HG02870 (cell line): ENCODE measurements around the gene OR5AP2.
A peak's percentile ranks its signal among the peaks of the same experiment; 100 is the strongest.
"Not testable (repeated sequence)": the region's sequence is repeated elsewhere in the genome, so short reads cannot be mapped to it uniquely, and the experiment has no call there.

Experiments
- ATAC-seq: cut with Tn5 transposase; IDR thresholded peaks from one replicate; pipeline ENCODE4 v1.9.1; 2021; ENCODE audit warnings: mild to moderate bottlenecking, moderate library complexity; ENCODE audit not compliant: unreplicated experiment

Gene OR5AP2

GRCh38 chr11:56642339-56642738 is at the start of gene OR5AP2:
OR5AP2 (minus strand) TSS chr11:56642439; CDS start chr11:56642439, 0 bp downstream.
- no peak for ATAC-seq

- not testable (repeated sequence) for ATAC-seq
Observed at GRCh38 chr11:56691179-56691578, 48.9 kb upstream of the OR5AP2 start.

DNA sequence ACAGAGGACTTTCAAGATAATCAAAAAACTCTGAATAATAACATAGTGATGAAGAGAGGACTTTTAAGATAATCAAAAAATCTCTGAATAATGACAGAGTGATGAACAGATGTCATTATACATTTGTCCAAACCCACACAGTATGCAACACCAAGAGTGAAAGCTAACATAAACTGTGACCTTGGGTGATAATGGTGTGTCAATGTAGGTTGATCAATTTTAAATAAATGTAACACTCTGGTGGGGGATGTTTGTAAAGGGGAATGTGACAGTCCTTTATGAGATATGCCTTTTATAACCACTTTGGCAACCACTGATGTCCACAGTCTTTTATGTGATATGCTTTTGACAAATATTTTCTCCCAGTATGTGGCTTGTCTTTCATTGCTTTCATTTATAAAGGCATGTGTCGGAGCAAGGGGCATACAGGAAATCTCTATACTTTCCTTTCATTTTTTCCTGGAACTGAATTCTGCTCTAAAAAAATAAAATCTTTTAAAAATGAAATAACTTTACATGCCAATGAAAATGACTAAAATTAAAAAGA is 46.4 kb upstream of the OR5AP2 start:
- ATAC-seq: no peak

DNA sequence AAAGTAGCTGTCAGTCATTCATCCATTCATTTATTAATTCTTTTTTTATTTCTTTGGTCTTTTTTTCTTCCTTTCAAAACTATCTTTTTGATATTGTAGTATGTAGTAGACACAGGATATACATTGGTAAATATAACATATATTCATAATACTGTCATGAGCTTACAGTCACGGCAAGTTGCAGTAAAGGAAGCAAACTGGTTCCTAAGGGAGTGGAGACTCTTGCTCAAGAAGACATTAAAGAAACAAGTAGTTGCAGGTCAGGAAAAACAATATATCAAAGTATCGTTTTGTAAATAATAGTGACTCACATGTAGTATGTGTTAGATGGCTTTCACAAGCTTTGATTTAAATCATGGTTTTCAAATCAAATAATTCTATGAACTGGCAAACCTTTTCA is 28.7 kb upstream of the OR5AP2 start:
- ATAC-seq: no peak

GRCh38 chr11:56663386-56663785 is 21.1 kb upstream of the OR5AP2 start, which contains the start of gene OR5AR1:
OR5AR1 (plus strand) TSS chr11:56663686; CDS start chr11:56663686, 0 bp downstream.
- ATAC-seq: no peak

- ATAC-seq: no peak
Observed at GRCh38 chr11:56659755-56660154, 17.5 kb upstream of the OR5AP2 start.

DNA sequence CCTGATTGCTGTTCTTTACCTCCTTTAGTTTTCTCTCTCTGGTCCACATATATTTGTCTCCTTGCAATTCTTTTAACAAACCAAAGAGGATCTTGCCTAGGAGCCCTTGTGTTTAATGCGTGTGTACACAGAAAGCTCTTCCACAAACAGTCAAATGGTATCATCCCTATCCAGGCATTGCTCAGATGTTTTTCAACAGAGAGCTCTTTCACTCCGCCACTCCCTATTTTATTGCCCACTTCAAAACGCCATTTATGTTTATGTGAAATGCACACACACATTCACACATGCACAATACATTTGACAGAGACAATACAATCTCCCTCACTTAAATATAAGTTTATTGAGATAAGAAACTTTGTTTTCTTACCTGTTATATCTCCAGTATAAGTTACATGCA is 4.7 kb downstream of the OR5AP2 start:
- ATAC-seq: no peak

DNA sequence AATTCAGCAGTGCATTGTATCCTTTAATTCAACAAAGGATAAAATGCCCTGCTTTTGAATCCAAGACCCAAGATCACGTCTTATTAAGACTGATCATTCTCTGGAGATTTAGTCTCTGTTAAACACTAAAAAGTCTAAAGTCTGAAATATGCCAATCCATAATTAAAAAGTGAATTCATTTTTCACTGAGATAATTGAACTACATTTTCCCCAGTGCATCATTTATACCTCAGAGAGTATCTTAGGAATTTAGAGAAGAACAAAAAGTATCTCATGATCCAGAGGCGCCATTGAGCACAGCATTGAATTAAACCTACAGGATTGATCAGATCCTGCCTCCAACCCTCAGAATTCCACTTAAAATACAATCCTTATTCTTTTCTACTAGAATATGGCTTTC is 5.4 kb downstream of the OR5AP2 start:
- no peak for ATAC-seq

GRCh38 chr11:56632329-56632728 is 9.9 kb downstream of the OR5AP2 start:
- no peak for ATAC-seq

- ATAC-seq: no peak
Observed at GRCh38 chr11:56625946-56626345, 16.3 kb downstream of the OR5AP2 start.

- ATAC-seq: peak; percentile 81
Observed at GRCh38 chr11:56624661-56625110, 17.6 kb downstream of the OR5AP2 start.

DNA sequence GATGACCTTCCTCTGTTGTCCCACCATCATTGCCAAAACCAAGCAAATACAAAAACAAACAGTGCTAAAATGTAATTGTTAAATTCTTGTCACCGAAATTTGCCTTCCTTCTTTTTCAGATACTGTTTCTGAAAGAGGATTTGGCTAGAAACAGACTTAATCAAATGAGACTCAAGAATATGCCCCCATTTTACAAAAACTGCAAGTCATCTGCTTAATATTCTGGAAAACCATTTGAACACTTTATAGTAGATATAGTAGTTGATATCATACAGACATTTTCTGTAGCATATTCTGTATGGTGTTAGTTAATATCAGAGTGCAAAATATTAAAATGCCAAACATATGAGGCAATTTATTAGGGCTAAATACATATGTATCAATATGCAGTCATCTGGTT is 31.1 kb downstream of the OR5AP2 start:
- no peak for ATAC-seq

DNA sequence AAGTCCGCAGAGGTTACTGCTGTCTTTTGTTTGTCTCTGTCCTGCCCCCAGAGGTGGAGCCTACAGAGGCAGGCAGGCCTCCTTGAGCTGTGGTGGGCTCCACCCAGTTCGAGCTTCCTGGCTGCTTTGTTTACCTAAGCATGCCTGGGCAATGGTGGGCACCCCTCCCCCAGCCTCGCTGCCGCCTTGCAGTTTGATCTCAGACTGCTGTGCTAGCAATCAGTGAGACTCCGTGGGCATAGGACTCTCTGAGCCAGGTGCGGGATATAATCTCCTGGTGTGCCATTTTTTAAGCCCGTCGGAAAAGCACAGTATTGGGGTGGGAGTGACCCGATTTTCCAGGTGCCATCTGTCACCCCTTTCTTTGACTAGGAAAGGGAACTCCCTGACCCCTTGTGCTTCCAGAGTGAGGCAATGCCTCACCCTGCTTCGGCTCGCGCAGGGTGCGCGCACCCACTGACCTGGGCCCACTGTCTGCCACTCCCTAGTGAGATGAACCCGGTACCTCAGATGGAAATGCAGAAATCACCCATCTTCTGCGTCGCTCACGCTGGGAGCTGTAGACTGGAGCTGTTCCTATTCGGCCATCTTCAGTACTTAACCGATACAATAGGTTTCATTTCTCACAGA is 50.0 kb downstream of the OR5AP2 start:
- ATAC-seq: not testable (repeated sequence)
